ENCODE data around the gene PSMF1.

The PSMF1 gene

DNA sequence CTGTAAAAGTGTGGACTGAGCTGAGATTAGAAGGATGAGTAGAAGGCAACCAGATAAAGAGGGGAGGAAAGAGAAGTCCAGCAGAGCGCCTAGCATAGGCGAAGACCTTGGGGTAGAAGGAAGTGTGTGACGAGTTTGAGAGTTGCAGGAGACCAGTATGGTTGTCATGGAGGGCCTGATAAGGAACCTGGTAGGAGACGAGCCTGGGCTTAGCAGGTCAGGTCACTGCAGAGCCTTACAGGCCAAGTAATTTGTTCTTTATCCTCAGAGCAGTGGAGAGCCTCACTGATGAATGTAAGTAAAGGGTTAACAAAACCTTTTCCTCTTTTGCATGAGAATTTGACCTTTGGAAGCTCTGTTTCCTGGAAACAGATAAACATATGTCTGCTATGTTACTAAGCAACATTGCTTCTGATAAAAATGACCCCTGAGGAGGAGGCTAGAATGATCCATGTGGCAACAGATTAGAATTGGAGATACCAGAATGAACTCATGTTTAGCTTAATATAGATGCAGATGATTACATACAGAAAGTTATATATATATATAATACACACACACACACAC lies 69.3 kb downstream of the PSMF1 start:
- TF ChIP-seq, protein P1, sequence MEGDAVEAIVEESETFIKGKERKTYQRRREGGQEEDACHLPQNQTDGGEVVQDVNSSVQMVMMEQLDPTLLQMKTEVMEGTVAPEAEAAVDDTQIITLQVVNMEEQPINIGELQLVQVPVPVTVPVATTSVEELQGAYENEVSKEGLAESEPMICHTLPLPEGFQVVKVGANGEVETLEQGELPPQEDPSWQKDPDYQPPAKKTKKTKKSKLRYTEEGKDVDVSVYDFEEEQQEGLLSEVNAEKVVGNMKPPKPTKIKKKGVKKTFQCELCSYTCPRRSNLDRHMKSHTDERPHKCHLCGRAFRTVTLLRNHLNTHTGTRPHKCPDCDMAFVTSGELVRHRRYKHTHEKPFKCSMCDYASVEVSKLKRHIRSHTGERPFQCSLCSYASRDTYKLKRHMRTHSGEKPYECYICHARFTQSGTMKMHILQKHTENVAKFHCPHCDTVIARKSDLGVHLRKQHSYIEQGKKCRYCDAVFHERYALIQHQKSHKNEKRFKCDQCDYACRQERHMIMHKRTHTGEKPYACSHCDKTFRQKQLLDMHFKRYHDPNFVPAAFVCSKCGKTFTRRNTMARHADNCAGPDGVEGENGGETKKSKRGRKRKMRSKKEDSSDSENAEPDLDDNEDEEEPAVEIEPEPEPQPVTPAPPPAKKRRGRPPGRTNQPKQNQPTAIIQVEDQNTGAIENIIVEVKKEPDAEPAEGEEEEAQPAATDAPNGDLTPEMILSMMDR (IDR thresholded peaks at IDR 0.05): no peak
- peaks cover 45% of the 10 kb centered on the region for H3K27me3 Mint-ChIP-seq (ENCODE audit: low read depth, poor library complexity)
- H3K4me3 Mint-ChIP-seq: no peak overlapping the region
- no peaks in the 10 kb centered on the region for H3K9me3 Mint-ChIP-seq
- H3K27ac Mint-ChIP-seq: no peak overlapping the region
- peaks cover 20% of the 10 kb centered on the region for H3K4me1 Mint-ChIP-seq
- no peak for DNase-seq
- H3K36me3 Mint-ChIP-seq (ENCODE audit: low read depth): no peaks in the 10 kb centered on the region

DNA sequence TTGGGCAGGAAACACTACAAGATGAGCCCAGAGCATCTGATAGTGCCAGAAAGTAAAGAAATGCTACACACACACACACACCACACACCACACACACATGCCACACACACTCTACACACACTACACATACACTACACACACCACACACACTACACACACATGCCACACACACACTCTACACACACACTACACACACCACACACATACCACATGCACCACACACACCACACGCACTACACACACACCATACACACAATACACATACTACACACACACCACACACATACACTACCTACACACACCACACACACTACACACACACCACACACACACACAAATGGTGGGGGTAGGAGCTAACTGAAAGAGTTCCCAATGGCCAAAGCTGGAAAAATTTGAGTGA lies 69.9 kb downstream of the PSMF1 start:
- TF ChIP-seq, protein P1 (IDR thresholded peaks at IDR 0.05): no peak
- H3K27me3 Mint-ChIP-seq (ENCODE audit: low read depth, poor library complexity): peaks cover 39% of the 10 kb centered on the region
- H3K9me3 Mint-ChIP-seq: no peaks in the 10 kb centered on the region
- H3K4me1 Mint-ChIP-seq: peaks cover 20% of the 10 kb centered on the region
- no peak overlapping the region for H3K4me3 Mint-ChIP-seq
- DNase-seq: no peak
- no peaks in the 10 kb centered on the region for H3K36me3 Mint-ChIP-seq (ENCODE audit: low read depth)
- H3K27ac Mint-ChIP-seq: no peak overlapping the region

DNA sequence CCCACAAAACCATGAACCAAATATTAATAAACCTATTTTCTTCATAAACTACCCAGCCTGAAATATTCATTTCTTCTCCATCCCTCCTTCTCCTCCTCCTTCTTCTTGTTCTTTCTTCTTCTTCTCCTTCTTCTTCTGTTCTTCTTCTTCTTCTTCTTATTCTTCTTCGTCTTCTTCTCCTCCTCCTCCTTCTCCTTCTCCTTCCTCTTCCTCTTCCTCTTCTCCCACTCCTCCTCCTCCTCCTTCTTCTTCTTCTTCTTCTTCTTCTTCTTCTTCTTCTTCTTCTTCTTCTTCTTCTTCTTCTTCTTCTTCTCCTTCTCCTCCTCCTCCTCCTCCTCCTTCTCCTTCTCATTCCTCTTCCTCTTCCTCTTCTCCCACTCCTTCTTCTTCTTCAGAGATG lies 71.4 kb downstream of the PSMF1 start:
- Mint-ChIP-seq H3K36me3 (ENCODE audit: low read depth) (no peaks in the 10 kb centered on the region), H3K9me3 (no peaks in the 10 kb centered on the region), H3K27me3 (ENCODE audit: low read depth, poor library complexity) (peaks cover 24% of the 10 kb centered on the region), H3K4me1 (peaks cover 14% of the 10 kb centered on the region), H3K4me3 (no peak overlapping the region), H3K27ac (no peak overlapping the region)
- DNase-seq: no peak
- TF ChIP-seq, protein P1 (IDR thresholded peaks at IDR 0.05): no peak

DNA sequence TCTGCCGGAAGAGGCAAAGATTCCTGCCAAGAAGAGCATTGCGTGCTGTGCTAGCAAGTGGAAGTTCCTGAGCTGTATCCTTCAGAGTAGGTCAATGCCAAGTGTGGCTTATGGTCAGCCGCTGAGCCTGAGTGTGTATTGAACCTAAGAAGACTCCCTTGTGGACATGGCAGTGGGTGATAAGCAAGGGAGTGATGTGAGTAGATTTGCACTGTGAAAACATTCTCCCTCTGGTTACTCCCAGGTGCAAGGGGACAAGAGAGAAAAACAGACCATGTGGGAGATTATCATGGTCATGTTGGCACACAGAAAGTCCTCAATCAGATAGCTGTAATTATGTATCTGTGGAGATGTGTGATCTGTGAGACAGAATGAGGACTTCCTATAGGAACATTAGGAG lies 72.4 kb downstream of the PSMF1 start:
- Mint-ChIP-seq H3K9me3 (no peaks in the 10 kb centered on the region), H3K27me3 (ENCODE audit: low read depth, poor library complexity) (peaks cover 23% of the 10 kb centered on the region), H3K27ac (no peak overlapping the region), H3K4me3 (no peak overlapping the region), H3K36me3 (ENCODE audit: low read depth) (no peaks in the 10 kb centered on the region), H3K4me1 (peaks cover 14% of the 10 kb centered on the region)
- TF ChIP-seq, protein P1 (IDR thresholded peaks at IDR 0.05): no peak
- DNase-seq: no peak

DNA sequence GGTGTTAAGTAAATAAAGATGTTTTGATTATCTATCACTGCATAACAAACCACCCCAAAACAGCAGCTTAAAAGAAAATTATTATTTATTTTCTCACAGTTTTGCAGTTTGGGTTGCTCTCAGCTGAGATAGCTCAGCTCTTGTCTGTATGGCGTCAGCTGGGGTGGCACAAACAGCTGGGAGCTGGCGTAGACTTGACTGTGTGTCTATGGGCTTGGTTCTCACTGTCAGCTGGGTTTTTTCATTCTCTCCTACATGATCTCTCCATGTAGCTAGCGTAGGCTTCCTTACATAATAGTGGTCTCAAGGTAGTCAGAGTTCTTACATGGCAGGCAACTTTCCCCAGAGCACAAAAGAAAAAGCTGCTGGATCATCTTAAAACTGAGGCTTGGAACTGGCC lies 72.9 kb downstream of the PSMF1 start:
- no peaks in the 10 kb centered on the region for H3K36me3 Mint-ChIP-seq (ENCODE audit: low read depth)
- H3K4me1 Mint-ChIP-seq: peaks cover 9% of the 10 kb centered on the region
- TF ChIP-seq, protein P1 (IDR thresholded peaks at IDR 0.05): no peak
- no peaks in the 10 kb centered on the region for H3K9me3 Mint-ChIP-seq
- H3K27ac Mint-ChIP-seq: no peak overlapping the region
- DNase-seq: no peak
- peaks cover 23% of the 10 kb centered on the region for H3K27me3 Mint-ChIP-seq (ENCODE audit: low read depth, poor library complexity)
- no peak overlapping the region for H3K4me3 Mint-ChIP-seq

DNA sequence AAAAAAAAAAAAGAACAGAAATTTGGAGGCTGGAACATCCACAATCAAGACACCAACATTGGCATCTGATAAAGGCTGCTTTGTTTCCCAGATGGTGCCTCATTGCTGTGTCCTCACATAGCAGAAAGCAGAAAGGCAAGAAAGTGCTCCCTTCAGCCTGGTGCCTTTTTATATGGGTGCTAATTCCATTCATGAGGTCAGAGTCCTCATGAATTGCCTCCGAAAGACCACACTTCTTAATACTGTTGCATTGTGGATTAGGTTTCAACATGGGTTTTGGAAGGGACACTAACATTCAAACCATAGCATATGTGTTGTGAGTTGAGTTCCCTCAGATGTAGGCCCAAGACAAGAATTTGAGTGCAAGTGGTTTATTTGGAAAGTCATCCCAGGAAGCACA lies 76.8 kb downstream of the PSMF1 start:
- no peak for DNase-seq
- H3K4me1 Mint-ChIP-seq: no peaks in the 10 kb centered on the region
- TF ChIP-seq, protein P1 (IDR thresholded peaks at IDR 0.05): no peak
- peaks cover 16% of the 10 kb centered on the region for H3K27me3 Mint-ChIP-seq (ENCODE audit: low read depth, poor library complexity)
- H3K36me3 Mint-ChIP-seq (ENCODE audit: low read depth): no peaks in the 10 kb centered on the region
- H3K9me3 Mint-ChIP-seq: no peaks in the 10 kb centered on the region
- no peak overlapping the region for H3K4me3 Mint-ChIP-seq
- no peak overlapping the region for H3K27ac Mint-ChIP-seq

All from nephron progenitor cell (in vitro differentiated cells).